CD4-positive, CD25-positive, alpha-beta regulatory T cell (primary cell): ENCODE results near the gene DDX5. TPM values are rescaled to one million over a fixed set of nuclear protein-coding genes. Genes with fewer than 3 reads are reported as not detected.
A peak's percentile ranks its signal among the peaks of the same experiment; 100 is the strongest.

Experiments used
- ATAC-seq, 2 donors: fragments of 150-1000 bp; cut with Tn5 transposase; one replicate each; pipeline ENCODE4 v1.10.0; 2021; ENCODE audit warnings: low read depth in 2 of 2, moderate number of reproducible peaks in 2 of 2, moderate library complexity in 1 of 2
- DNase-seq, 3 donors: peaks; one replicate each; pipeline versions ENCODE4 v3.0.0 to v3.0.0-alpha.2; 2012 to 2022; ENCODE audit warnings: mixed read lengths in 1 of 3
- H3K27ac ChIP-seq: one replicate; pipeline ENCODE4 v1.7.0; 2013; ENCODE audit warnings: mild to moderate bottlenecking, low read length; ENCODE audit not compliant: insufficient read depth, poor library complexity, severe bottlenecking
- H3K27me3 ChIP-seq: one replicate; pipeline ENCODE4 v1.7.0; 2013; ENCODE audit warnings: low read length; ENCODE audit not compliant: control insufficient read depth, insufficient read depth
- H3K36me3 ChIP-seq: one replicate; pipeline ENCODE4 v1.7.0; 2013; ENCODE audit warnings: mild to moderate bottlenecking, low read length, moderate library complexity; ENCODE audit not compliant: control insufficient read depth, insufficient read depth
- H3K4me1 ChIP-seq: 2 replicates; pipeline ENCODE4 v1.7.0; 2013; ENCODE audit warnings: mild to moderate bottlenecking, low read length; ENCODE audit not compliant: insufficient read depth, control insufficient read depth, poor library complexity, severe bottlenecking
- H3K4me3 ChIP-seq: one replicate; pipeline ENCODE4 v1.7.0; 2013; ENCODE audit warnings: low read depth, mild to moderate bottlenecking, low read length, moderate library complexity
- H3K9me3 ChIP-seq, 2 experiments: 1 replicate in 1 of 2; 2 replicates in 1 of 2; pipeline ENCODE4 v1.7.0; 2013; ENCODE audit warnings: low read length in 2 of 2, mild to moderate bottlenecking in 1 of 2, moderate library complexity in 1 of 2; ENCODE audit not compliant: control insufficient read depth in 2 of 2
- H3K27ac Mint-ChIP-seq, 3 donors: one replicate each; pipeline ENCODE4 v1.8.0; 2020 to 2022; ENCODE audit warnings: mild to moderate bottlenecking in 3 of 3, mixed read lengths in 3 of 3, moderate library complexity in 2 of 3
- H3K27me3 Mint-ChIP-seq: one replicate; pipeline ENCODE4 v1.8.0; 2022; ENCODE audit warnings: mild to moderate bottlenecking, mixed read lengths
- H3K36me3 Mint-ChIP-seq: one replicate; pipeline ENCODE4 v1.8.0; 2020; ENCODE audit warnings: mixed read lengths
- H3K4me1 Mint-ChIP-seq, 4 donors: one replicate each; pipeline ENCODE4 v1.8.0; 2020 to 2022; ENCODE audit warnings: mixed read lengths in 4 of 4, mild to moderate bottlenecking in 1 of 4
- H3K4me3 Mint-ChIP-seq, 4 donors: one replicate each; pipeline ENCODE4 v1.8.0; 2020 to 2022; ENCODE audit warnings: mild to moderate bottlenecking in 4 of 4, mixed read lengths in 4 of 4, moderate library complexity in 3 of 4
- H3K9me3 Mint-ChIP-seq, 7 donors: one replicate each; pipeline ENCODE4 v1.8.0; 2020 to 2022; ENCODE audit warnings: mixed read lengths in 7 of 7, mild to moderate bottlenecking in 3 of 7, moderate library complexity in 2 of 7
- polyA plus RNA-seq, 4 donors: library from polyadenylated mRNA; unstranded; fragments of 300-500 nt; fragmentation: Illumina TruSeq; gene quantifications; one replicate each; pipeline ENCODE4 v1.2.3, GENCODE V29; 2021
- total RNA-seq: library from RNA; stranded (reverse); gene quantifications from one replicate; pipeline ENCODE4 v1.2.3, GENCODE V29; 2022

DDX5 gene
- total and polyA plus RNA-seq, 5 donors from 2014 or later: 887 to 2,976 (median 1,090) TPM

GRCh38 chr17:64491994-64492393, 14.1 kb downstream of the DDX5 start:
- Histone ChIP-seq H3K4me1 (peaks cover 27% of the 10 kb centered on the region), H3K36me3 (peaks cover 44% of the 10 kb centered on the region), H3K27ac (peak overlapping the region; percentile 39), H3K27me3 (no peaks in the 10 kb centered on the region), H3K9me3 (no peaks in the 10 kb centered on the region), H3K4me3 (no peak overlapping the region)
- ATAC-seq (no peak), DNase-seq (no peak)
- peaks cover 20 to 50% (median 32%) of the 10 kb centered on the region in 4 donors for H3K4me1 Mint-ChIP-seq
- no peaks in the 10 kb centered on the region for H3K9me3 Mint-ChIP-seq
- H3K27me3 Mint-ChIP-seq: peaks cover 4% of the 10 kb centered on the region
- H3K4me3 Mint-ChIP-seq: peak overlapping the region in 1 of 4 donors; percentile 82
- no peak overlapping the region for H3K27ac Mint-ChIP-seq
- H3K36me3 Mint-ChIP-seq: peaks cover 30% of the 10 kb centered on the region

- Mint-ChIP-seq H3K36me3 (peaks cover 33% of the 10 kb centered on the region), H3K4me1 (peaks cover 20 to 44% (median 26%) of the 10 kb centered on the region in 4 donors), H3K27me3 (no peaks in the 10 kb centered on the region), H3K27ac (no peak overlapping the region), H3K9me3 (no peaks in the 10 kb centered on the region), H3K4me3 (peak overlapping the region in 1 of 4 donors; percentile 32)
- peaks cover 27% of the 10 kb centered on the region for H3K4me1 ChIP-seq
- H3K27ac ChIP-seq: no peak overlapping the region
- DNase-seq: peak in 2 of 3 donors; percentile 51 to 76
- no peaks in the 10 kb centered on the region for H3K9me3 ChIP-seq
- peak in 1 of 2 donors; percentile 67 for ATAC-seq
- no peak overlapping the region for H3K4me3 ChIP-seq
- no peaks in the 10 kb centered on the region for H3K27me3 ChIP-seq
- peaks cover 47% of the 10 kb centered on the region for H3K36me3 ChIP-seq
These were observed 14.8 kb downstream of the DDX5 start for GRCh38 chr17:64491034-64491860.

- no peak for ATAC-seq
- no peak overlapping the region for H3K27ac Mint-ChIP-seq
- no peaks in the 10 kb centered on the region for H3K27me3 Mint-ChIP-seq
- no peak overlapping the region for H3K4me3 ChIP-seq
- H3K4me3 Mint-ChIP-seq: no peak overlapping the region
- H3K27ac ChIP-seq: no peak overlapping the region
- H3K36me3 Mint-ChIP-seq: peaks cover 53% of the 10 kb centered on the region
- H3K9me3 Mint-ChIP-seq: no peaks in the 10 kb centered on the region
- H3K36me3 ChIP-seq: peaks cover 63% of the 10 kb centered on the region
- peaks cover 4% of the 10 kb centered on the region for H3K4me1 ChIP-seq
- DNase-seq: no peak
- peaks cover 5 to 22% (median 9%) of the 10 kb centered on the region in 4 donors for H3K4me1 Mint-ChIP-seq
- H3K9me3 ChIP-seq: no peaks in the 10 kb centered on the region
- no peaks in the 10 kb centered on the region for H3K27me3 ChIP-seq
These were observed 17.8 kb downstream of the DDX5 start for GRCh38 chr17:64488301-64488700.

GRCh38 chr17:64484380-64484779, 21.7 kb downstream of the DDX5 start:
- Histone ChIP-seq H3K4me1 (no peaks in the 10 kb centered on the region), H3K27ac (no peak overlapping the region), H3K27me3 (no peaks in the 10 kb centered on the region), H3K4me3 (no peak overlapping the region), H3K9me3 (no peaks in the 10 kb centered on the region), H3K36me3 (peaks cover 52% of the 10 kb centered on the region)
- H3K27me3 Mint-ChIP-seq: no peaks in the 10 kb centered on the region
- DNase-seq (no peak), ATAC-seq (no peak)
- peaks cover 37% of the 10 kb centered on the region for H3K36me3 Mint-ChIP-seq
- H3K4me3 Mint-ChIP-seq: no peak overlapping the region
- peaks cover 0 to 8% (median 0%) of the 10 kb centered on the region in 4 donors for H3K4me1 Mint-ChIP-seq
- H3K27ac Mint-ChIP-seq: peak overlapping the region in 1 of 3 donors; percentile 36
- H3K9me3 Mint-ChIP-seq: no peaks in the 10 kb centered on the region

GRCh38 chr17:64480951-64481350, 25.1 kb downstream of the DDX5 start:
- ATAC-seq (no peak), DNase-seq (no peak)
- Mint-ChIP-seq H3K4me3 (no peak overlapping the region), H3K4me1 (peaks cover 0 to 8% (median 0%) of the 10 kb centered on the region in 4 donors), H3K36me3 (peaks cover 25% of the 10 kb centered on the region), H3K9me3 (no peaks in the 10 kb centered on the region), H3K27ac (no peak overlapping the region), H3K27me3 (no peaks in the 10 kb centered on the region)
- Histone ChIP-seq H3K4me1 (no peaks in the 10 kb centered on the region), H3K27me3 (no peaks in the 10 kb centered on the region), H3K36me3 (peaks cover 55% of the 10 kb centered on the region), H3K4me3 (no peak overlapping the region), H3K27ac (no peak overlapping the region), H3K9me3 (no peaks in the 10 kb centered on the region)

- no peak for DNase-seq
- no peaks in the 10 kb centered on the region for H3K9me3 Mint-ChIP-seq
- no peak overlapping the region for H3K4me3 Mint-ChIP-seq
- no peaks in the 10 kb centered on the region for H3K27me3 Mint-ChIP-seq
- no peak overlapping the region for H3K27ac Mint-ChIP-seq
- Histone ChIP-seq H3K27me3 (no peaks in the 10 kb centered on the region), H3K27ac (no peak overlapping the region), H3K9me3 (no peaks in the 10 kb centered on the region), H3K4me3 (no peak overlapping the region), H3K4me1 (no peaks in the 10 kb centered on the region), H3K36me3 (peaks cover 37% of the 10 kb centered on the region)
- peaks cover 0 to 2% (median 0%) of the 10 kb centered on the region in 4 donors for H3K4me1 Mint-ChIP-seq
- no peak for ATAC-seq
- peaks cover 5% of the 10 kb centered on the region for H3K36me3 Mint-ChIP-seq
These were observed 28.2 kb downstream of the DDX5 start for GRCh38 chr17:64477849-64478248.

- H3K27me3 ChIP-seq: no peaks in the 10 kb centered on the region
- Mint-ChIP-seq H3K9me3 (no peaks in the 10 kb centered on the region), H3K4me1 (no peaks in the 10 kb centered on the region), H3K4me3 (no peak overlapping the region), H3K36me3 (no peaks in the 10 kb centered on the region), H3K27ac (no peak overlapping the region), H3K27me3 (no peaks in the 10 kb centered on the region)
- DNase-seq: no peak
- H3K9me3 ChIP-seq: no peaks in the 10 kb centered on the region
- H3K4me1 ChIP-seq: no peaks in the 10 kb centered on the region
- H3K4me3 ChIP-seq: no peak overlapping the region
- peaks cover 5% of the 10 kb centered on the region for H3K36me3 ChIP-seq
- no peak for ATAC-seq
- H3K27ac ChIP-seq: no peak overlapping the region
These were observed 33.5 kb downstream of the DDX5 start for GRCh38 chr17:64472564-64472963.

- Mint-ChIP-seq H3K27me3 (peaks cover 5% of the 10 kb centered on the region), H3K4me3 (no peak overlapping the region), H3K36me3 (no peaks in the 10 kb centered on the region), H3K9me3 (no peaks in the 10 kb centered on the region), H3K27ac (no peak overlapping the region), H3K4me1 (no peaks in the 10 kb centered on the region)
- Histone ChIP-seq H3K4me1 (no peaks in the 10 kb centered on the region), H3K27me3 (peaks cover under 1% of the 10 kb centered on the region), H3K4me3 (no peak overlapping the region), H3K9me3 (no peaks in the 10 kb centered on the region), H3K27ac (no peak overlapping the region), H3K36me3 (no peaks in the 10 kb centered on the region)
- DNase-seq (no peak), ATAC-seq (no peak)
These were observed 34.6 kb downstream of the DDX5 start for GRCh38 chr17:64471440-64471839.
